Measurements from ENCODE around the gene PPOX.
A peak's percentile ranks its signal among the peaks of the same experiment; 100 is the strongest.

PPOX gene

GRCh38 chr1:161196521-161197451 is 30.6 kb downstream of the PPOX start:
- no peak for DNase-seq (ENCODE audit: low read depth in 2 of 3, low spot score in 1 of 3)

- no peak for DNase-seq (ENCODE audit: low read depth in 2 of 3, low spot score in 1 of 3)
Measured at GRCh38 chr1:161197560-161198193, 31.5 kb downstream of the PPOX start.

GRCh38 chr1:161198194-161198896 is 32.1 kb downstream of the PPOX start:
- DNase-seq (ENCODE audit: low read depth in 2 of 3, low spot score in 1 of 3): no peak

- no peak for DNase-seq (ENCODE audit: low read depth in 2 of 3, low spot score in 1 of 3)
Measured at GRCh38 chr1:161198897-161199431, 32.7 kb downstream of the PPOX start, which contains the start of gene ADAMTS4. Gene ADAMTS4 (minus strand): TSS chr1:161199054. CDS start chr1:161198627, 427 bp downstream.

- DNase-seq (ENCODE audit: low read depth in 2 of 3, low spot score in 1 of 3): no peak
Measured at GRCh38 chr1:161199506-161200139, 33.4 kb downstream of the PPOX start.

GRCh38 chr1:161200421-161200991 is 34.3 kb downstream of the PPOX start:
- no peak for DNase-seq (ENCODE audit: low read depth in 2 of 3, low spot score in 1 of 3)

GRCh38 chr1:161200992-161201835 is 35.0 kb downstream of the PPOX start:
- no peak for DNase-seq (ENCODE audit: low read depth in 2 of 3, low spot score in 1 of 3)

- peak; percentile 92 to 94 (median 93) for DNase-seq (ENCODE audit: low read depth in 2 of 3, low spot score in 1 of 3)
Measured at GRCh38 chr1:161201836-161202712, 35.8 kb downstream of the PPOX start, which contains the start of gene NDUFS2. Gene NDUFS2 (plus strand): TSS chr1:161202367. CDS start chr1:161202386, 19 bp downstream.

- no peak for DNase-seq (ENCODE audit: low read depth in 2 of 3, low spot score in 1 of 3)
Measured at GRCh38 chr1:161206411-161207140, 40.4 kb downstream of the PPOX start.

- no peak for DNase-seq (ENCODE audit: low read depth in 2 of 3, low spot score in 1 of 3)
Measured at GRCh38 chr1:161207173-161207572, 40.9 kb downstream of the PPOX start.

- DNase-seq (ENCODE audit: low read depth in 2 of 3, low spot score in 1 of 3): peak; percentile 58 to 71 (median 60)
Measured at GRCh38 chr1:161209790-161210409, 43.7 kb downstream of the PPOX start.

GRCh38 chr1:161214369-161214768 is 48.1 kb downstream of the PPOX start:
- no peak for DNase-seq (ENCODE audit: low read depth in 2 of 3, low spot score in 1 of 3)

GRCh38 chr1:161215076-161215475 is 48.9 kb downstream of the PPOX start, which contains the start of gene FCER1G:
Gene FCER1G (plus strand): TSS chr1:161215295. CDS start chr1:161215322, 27 bp downstream.
- no peak for DNase-seq (ENCODE audit: low read depth in 2 of 3, low spot score in 1 of 3)

GRCh38 chr1:161216945-161217712 is 50.9 kb downstream of the PPOX start:
- DNase-seq (ENCODE audit: low read depth in 2 of 3, low spot score in 1 of 3): no peak

GRCh38 chr1:161217831-161218230 is 51.6 kb downstream of the PPOX start:
- no peak for DNase-seq (ENCODE audit: low read depth in 2 of 3, low spot score in 1 of 3)

GRCh38 chr1:161218301-161219077 is 52.3 kb downstream of the PPOX start:
- DNase-seq (ENCODE audit: low read depth in 2 of 3, low spot score in 1 of 3): no peak

Measured in stimulated activated CD4-positive, alpha-beta T cell treated with anti-CD3 and anti-CD28 coated beads, Interleukin-12 subunit alpha, Interleukin-12 subunit beta, amount 100 ng/mL, for 48 hours (primary cell).